ENCODE measurements around the gene BCL2L1.

The BCL2L1 gene

GRCh38 chr20:31717478-31718201 lies 5.0 kb downstream of the BCL2L1 start:
- H3K27ac Mint-ChIP-seq: peak overlapping the region; percentile 13 to 82 (median 71)
- H3K27me3 Mint-ChIP-seq (ENCODE audit: low read depth): no peaks in the 10 kb centered on the region
- no peak for TF ChIP-seq CTCF (IDR thresholded peaks at IDR 0.05; ENCODE audit: unreplicated experiment in 3 of 3)
- peak overlapping the region; percentile 37 to 62 (median 52) for H3K4me3 Mint-ChIP-seq
- no peaks in the 10 kb centered on the region for H3K9me3 Mint-ChIP-seq
- H3K4me1 Mint-ChIP-seq: peaks cover 85% of the 10 kb centered on the region
- H3K36me3 Mint-ChIP-seq (ENCODE audit: low read depth): peaks cover 73% of the 10 kb centered on the region

- no peaks in the 10 kb centered on the region for H3K27me3 Mint-ChIP-seq (ENCODE audit: low read depth)
- peaks cover 88% of the 10 kb centered on the region for H3K4me1 Mint-ChIP-seq
Observed at GRCh38 chr20:31716818-31717477, 5.7 kb downstream of the BCL2L1 start.

GRCh38 chr20:31716351-31716750 lies 6.3 kb downstream of the BCL2L1 start:
- Mint-ChIP-seq H3K9me3 (no peaks in the 10 kb centered on the region), H3K27ac (peak overlapping the region; percentile 70 to 73 (median 71)), H3K36me3 (ENCODE audit: low read depth) (peaks cover 65% of the 10 kb centered on the region), H3K4me1 (peaks cover 88% of the 10 kb centered on the region), H3K27me3 (ENCODE audit: low read depth) (no peaks in the 10 kb centered on the region), H3K4me3 (peak overlapping the region; percentile 35 to 65 (median 51))
- no peak for TF ChIP-seq CTCF (IDR thresholded peaks at IDR 0.05; ENCODE audit: unreplicated experiment in 3 of 3)

More at GRCh38 chr20:31716818-31717477, 5.7 kb downstream of the BCL2L1 start:
- peak overlapping the region; percentile 70 to 73 (median 71) for H3K27ac Mint-ChIP-seq
- peak overlapping the region; percentile 35 to 65 (median 51) for H3K4me3 Mint-ChIP-seq
- peaks cover 71% of the 10 kb centered on the region for H3K36me3 Mint-ChIP-seq (ENCODE audit: low read depth)
- H3K9me3 Mint-ChIP-seq: no peaks in the 10 kb centered on the region
- TF ChIP-seq CTCF (IDR thresholded peaks at IDR 0.05; ENCODE audit: unreplicated experiment in 3 of 3): no peak

- Mint-ChIP-seq H3K4me3 (peak overlapping the region in 2 of 3 experiments; percentile 14 to 21), H3K27ac (peak overlapping the region; percentile 70 to 73 (median 71)), H3K4me1 (peaks cover 88% of the 10 kb centered on the region), H3K36me3 (ENCODE audit: low read depth) (peaks cover 63% of the 10 kb centered on the region), H3K27me3 (ENCODE audit: low read depth) (no peaks in the 10 kb centered on the region), H3K9me3 (no peaks in the 10 kb centered on the region)
- no peak for TF ChIP-seq CTCF (IDR thresholded peaks at IDR 0.05; ENCODE audit: unreplicated experiment in 3 of 3)
Observed at GRCh38 chr20:31715766-31716165, 6.9 kb downstream of the BCL2L1 start.

DNA sequence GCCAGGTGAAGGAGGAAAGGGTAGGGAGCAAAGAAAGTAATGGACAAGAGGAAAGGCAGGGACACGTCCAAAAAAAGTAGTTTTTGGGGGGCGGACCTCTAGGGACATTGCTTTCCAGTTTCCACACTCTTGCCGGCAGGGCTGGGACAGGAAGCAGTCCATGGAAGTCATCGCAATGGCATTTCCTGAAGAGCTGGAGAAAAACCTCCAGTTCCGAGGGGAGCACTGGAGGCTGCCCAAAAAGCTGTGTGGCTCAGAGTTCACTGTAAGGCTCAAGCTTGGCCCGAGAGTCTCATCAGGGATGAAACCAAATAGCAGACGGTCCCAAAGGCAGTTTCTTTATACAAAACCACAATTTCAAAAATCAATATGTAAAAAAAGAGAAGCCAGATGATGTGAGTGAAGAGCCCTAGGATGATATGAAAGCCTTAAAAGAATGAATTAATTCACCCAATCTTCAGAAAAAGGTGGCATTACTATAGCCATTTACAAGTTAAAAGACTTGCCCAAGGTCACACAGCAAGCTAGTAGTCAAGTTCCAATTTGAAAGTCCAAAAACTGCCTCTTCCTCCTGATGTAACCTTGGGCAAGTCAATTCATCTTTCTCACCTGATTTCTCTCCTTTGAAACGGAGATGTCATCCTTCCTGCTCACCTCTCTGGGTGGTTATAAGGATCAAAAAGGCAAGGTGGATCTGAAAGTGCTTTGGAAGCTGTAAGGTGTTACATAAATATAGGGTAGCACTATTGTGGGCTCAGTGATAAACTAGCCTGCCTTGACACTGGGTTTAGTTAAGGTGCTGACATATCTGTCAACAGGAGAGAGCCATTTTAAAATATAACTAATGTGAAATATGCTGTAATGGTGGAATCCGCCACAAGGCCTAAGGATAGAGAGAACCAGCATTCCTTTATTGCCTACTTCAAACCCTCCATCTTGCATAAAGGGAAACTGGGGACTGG lies 9.1 kb downstream of the BCL2L1 start:
- H3K36me3 Mint-ChIP-seq (ENCODE audit: low read depth): peaks cover 57% of the 10 kb centered on the region
- no peak for TF ChIP-seq CTCF (IDR thresholded peaks at IDR 0.05; ENCODE audit: unreplicated experiment in 3 of 3)
- H3K4me1 Mint-ChIP-seq: peaks cover 79% of the 10 kb centered on the region
- H3K9me3 Mint-ChIP-seq: no peaks in the 10 kb centered on the region
- H3K27me3 Mint-ChIP-seq (ENCODE audit: low read depth): no peaks in the 10 kb centered on the region
- peak overlapping the region; percentile 42 to 72 (median 60) for H3K4me3 Mint-ChIP-seq
- peak overlapping the region; percentile 90 to 96 (median 96) for H3K27ac Mint-ChIP-seq

Measured in nephron (organoid).